ENCODE data around the gene TMEM115. TPM values are rescaled to one million over a fixed set of nuclear protein-coding genes. Genes with fewer than 3 reads are reported as not detected.

Gene TMEM115
- total and polyA plus RNA-seq, 4 donors = 29.0 to 44.8 (median 35.9) TPM

GRCh38 chr3:50374363-50375257 is 15.3 kb upstream of the TMEM115 start:
- Histone ChIP-seq H3K9ac (ENCODE audit: insufficient read depth in 1 of 2, low read length in 2 of 2) (no peak overlapping the region), H3K36me3 (ENCODE audit: control insufficient read depth in 4 of 4, insufficient read depth in 4 of 4, low read length in 4 of 4) (peaks cover 0 to 2% (median 0%) of the 10 kb centered on the region in 4 donors), H3K9me3 (ENCODE audit: control insufficient read depth in 4 of 4, insufficient read depth in 3 of 4, low read length in 3 of 4) (no peaks in the 10 kb centered on the region), H3K27ac (ENCODE audit: low read depth in 1 of 2, low read length in 1 of 2) (no peak overlapping the region), H3K4me3 (no peak overlapping the region), H3K27me3 (ENCODE audit: control insufficient read depth in 3 of 3, insufficient read depth in 3 of 3, low read length in 2 of 3) (no peaks in the 10 kb centered on the region), H3K4me1 (ENCODE audit: control insufficient read depth in 5 of 5, insufficient read depth in 5 of 5, low read length in 5 of 5) (peaks cover 0 to 8% (median 0%) of the 10 kb centered on the region in 5 donors)
- no peak for DNase-seq
- no peak for TF ChIP-seq CTCF (IDR thresholded peaks at IDR 0.05; ENCODE audit: control extremely low read depth, extremely low read depth)
- 80% methylated on average over 22 of the region's 22 CpGs for WGBS, 2 donors
- no peak for ATAC-seq (ENCODE audit: insufficient read depth, low FRiP score)

- Histone ChIP-seq H3K27me3 (ENCODE audit: control insufficient read depth in 3 of 3, insufficient read depth in 3 of 3, low read length in 2 of 3) (no peaks in the 10 kb centered on the region), H3K9me3 (ENCODE audit: control insufficient read depth in 4 of 4, insufficient read depth in 3 of 4, low read length in 3 of 4) (no peaks in the 10 kb centered on the region), H3K4me1 (ENCODE audit: control insufficient read depth in 5 of 5, insufficient read depth in 5 of 5, low read length in 5 of 5) (peaks cover 0 to 8% (median 0%) of the 10 kb centered on the region in 5 donors), H3K27ac (ENCODE audit: low read depth in 1 of 2, low read length in 1 of 2) (no peak overlapping the region), H3K36me3 (ENCODE audit: control insufficient read depth in 4 of 4, insufficient read depth in 4 of 4, low read length in 4 of 4) (peaks cover 0 to 2% (median 0%) of the 10 kb centered on the region in 4 donors), H3K9ac (ENCODE audit: insufficient read depth in 1 of 2, low read length in 2 of 2) (no peak overlapping the region), H3K4me3 (no peak overlapping the region)
- WGBS, 2 donors = 57 to 63% methylated on average over 12 of the region's 12 CpGs
- ATAC-seq (ENCODE audit: insufficient read depth, low FRiP score) (no peak), DNase-seq (peak in 1 of 3 donors; percentile 55)
- no peak for TF ChIP-seq CTCF (IDR thresholded peaks at IDR 0.05; ENCODE audit: control extremely low read depth, extremely low read depth)
Measured at GRCh38 chr3:50373146-50374051, 14.1 kb upstream of the TMEM115 start.

GRCh38 chr3:50372349-50372748 is 13.0 kb upstream of the TMEM115 start:
- no peak for ATAC-seq (ENCODE audit: insufficient read depth, low FRiP score)
- peak; percentile 50 to 63 (median 57) for DNase-seq
- no peaks in the 10 kb centered on the region for H3K27me3 ChIP-seq (ENCODE audit: control insufficient read depth in 3 of 3, insufficient read depth in 3 of 3, low read length in 2 of 3)
- H3K4me3 ChIP-seq = no peak overlapping the region
- no peak overlapping the region for H3K9ac ChIP-seq (ENCODE audit: insufficient read depth in 1 of 2, low read length in 2 of 2)
- H3K36me3 ChIP-seq (ENCODE audit: control insufficient read depth in 4 of 4, insufficient read depth in 4 of 4, low read length in 4 of 4) = peaks cover 0 to 4% (median 0%) of the 10 kb centered on the region in 4 donors
- peaks cover 0 to 8% (median 0%) of the 10 kb centered on the region in 5 donors for H3K4me1 ChIP-seq (ENCODE audit: control insufficient read depth in 5 of 5, insufficient read depth in 5 of 5, low read length in 5 of 5)
- H3K9me3 ChIP-seq (ENCODE audit: control insufficient read depth in 4 of 4, insufficient read depth in 3 of 4, low read length in 3 of 4) = no peaks in the 10 kb centered on the region
- H3K27ac ChIP-seq (ENCODE audit: low read depth in 1 of 2, low read length in 1 of 2) = no peak overlapping the region
- TF ChIP-seq CTCF (IDR thresholded peaks at IDR 0.05; ENCODE audit: control extremely low read depth, extremely low read depth) = no peak
- 72 to 76% methylated on average over 8 of the region's 8 CpGs for WGBS, 2 donors
